Stimulated activated CD8-positive, alpha-beta memory T cell treated with anti-CD3 and anti-CD28 coated beads, Interleukin-15, amount 100 ng/mL, for 4 hours (primary cell): Measurements from ENCODE around the gene ARRDC4.
A peak's percentile ranks its signal among the peaks of the same experiment; 100 is the strongest.

Experiments
- DNase-seq, 2 donors: peaks; one replicate each; pipeline ENCODE4 v3.0.0-alpha.2; 2020; ENCODE audit warnings: low read depth in 2 of 2

ARRDC4 gene

GRCh38 chr15:97960364-97961066, at the start of gene ARRDC4:
ARRDC4 (plus strand) TSS chr15:97960703; CDS start chr15:97960862, 159 bp downstream.
- peak; percentile 96 to 99 for DNase-seq

GRCh38 chr15:97914711-97915110, 45.8 kb upstream of the ARRDC4 start:
- no peak for DNase-seq

GRCh38 chr15:97915261-97915660, 45.2 kb upstream of the ARRDC4 start:
- no peak for DNase-seq

GRCh38 chr15:97921296-97921865, 39.1 kb upstream of the ARRDC4 start:
- no peak for DNase-seq

- no peak for DNase-seq
Measured at GRCh38 chr15:97929456-97930229, 30.9 kb upstream of the ARRDC4 start.

- no peak for DNase-seq
Measured at GRCh38 chr15:97930230-97930629, 30.3 kb upstream of the ARRDC4 start.

- no peak for DNase-seq
Measured at GRCh38 chr15:97931314-97931713, 29.2 kb upstream of the ARRDC4 start.

- DNase-seq: no peak
Measured at GRCh38 chr15:97933589-97933988, 26.9 kb upstream of the ARRDC4 start.

GRCh38 chr15:97940993-97941392, 19.5 kb upstream of the ARRDC4 start:
- DNase-seq: no peak

GRCh38 chr15:97941572-97941971, 18.9 kb upstream of the ARRDC4 start:
- no peak for DNase-seq

GRCh38 chr15:97944724-97945123, 15.8 kb upstream of the ARRDC4 start:
- DNase-seq: no peak

GRCh38 chr15:97947465-97948260, 12.8 kb upstream of the ARRDC4 start:
- no peak for DNase-seq

GRCh38 chr15:97953254-97953653, 7.2 kb upstream of the ARRDC4 start:
- DNase-seq: no peak

GRCh38 chr15:97953748-97954147, 6.8 kb upstream of the ARRDC4 start:
- no peak for DNase-seq

GRCh38 chr15:97955035-97955434, 5.5 kb upstream of the ARRDC4 start:
- DNase-seq: no peak

- no peak for DNase-seq
Measured at GRCh38 chr15:97955529-97955928, 5.0 kb upstream of the ARRDC4 start.

GRCh38 chr15:97959724-97960363, 659 bp upstream of the ARRDC4 start:
- DNase-seq: no peak

GRCh38 chr15:97961067-97961954, 808 bp downstream of the ARRDC4 start:
- peak in 1 of 2 donors; percentile 1 for DNase-seq

GRCh38 chr15:97962263-97962662, 1.8 kb downstream of the ARRDC4 start:
- DNase-seq: no peak

- no peak for DNase-seq
Measured at GRCh38 chr15:97963779-97964178, 3.3 kb downstream of the ARRDC4 start.

- no peak for DNase-seq
Measured at GRCh38 chr15:97966246-97966645, 5.7 kb downstream of the ARRDC4 start.
